Lung (tissue), 12 donors: ENCODE results near the gene DNAH3. TPM values are rescaled to one million over a fixed set of nuclear protein-coding genes. Genes with fewer than 3 reads are reported as not detected.
"Not testable (repeated sequence)": the region's sequence is repeated elsewhere in the genome, so short reads cannot be mapped to it uniquely, and the experiment has no call there.

Experiments
- ATAC-seq: fragments of 200-7000 bp; cut with Tn5 transposase; one replicate; pipeline ENCODE4 v1.9.1; 2020; ENCODE audit warnings: moderate number of reproducible peaks; ENCODE audit not compliant: insufficient read depth, low FRiP score
- DNase-seq, 3 donors: peaks; one replicate each; pipeline ENCODE4 v3.0.0-alpha.2; 2013 to 2017
- H3K27ac ChIP-seq, 2 donors: one replicate each; pipeline ENCODE4 v1.5.1; 2013; ENCODE audit warnings: mild to moderate bottlenecking in 2 of 2, moderate library complexity in 2 of 2, control low read depth in 1 of 2, inconsistent platforms in 1 of 2, low read depth in 1 of 2, low read length in 1 of 2
- H3K27me3 ChIP-seq, 3 donors: one replicate each; pipeline ENCODE4 v1.5.1; 2013; ENCODE audit warnings: low read length in 2 of 3; ENCODE audit not compliant: control insufficient read depth in 3 of 3, insufficient read depth in 3 of 3
- H3K36me3 ChIP-seq, 4 donors: one replicate each; pipeline ENCODE4 v1.5.1; 2013; ENCODE audit warnings: low read length in 4 of 4, mild to moderate bottlenecking in 1 of 4, moderate library complexity in 1 of 4; ENCODE audit not compliant: control insufficient read depth in 4 of 4, insufficient read depth in 4 of 4
- H3K4me1 ChIP-seq, 5 donors: one replicate each; pipeline ENCODE4 v1.5.1; 2013; ENCODE audit warnings: low read length in 5 of 5, mild to moderate bottlenecking in 2 of 5, moderate library complexity in 1 of 5; ENCODE audit not compliant: control insufficient read depth in 5 of 5, insufficient read depth in 5 of 5
- H3K4me3 ChIP-seq: one replicate; pipeline ENCODE4 v1.5.1; 2013; ENCODE audit warnings: mild to moderate bottlenecking, control low read depth, moderate library complexity
- H3K9ac ChIP-seq, 2 donors: one replicate each; pipeline ENCODE4 v1.5.1; 2013; ENCODE audit warnings: low read length in 2 of 2, control low read depth in 1 of 2; ENCODE audit not compliant: insufficient read depth in 1 of 2
- H3K9me3 ChIP-seq, 4 donors: one replicate each; pipeline ENCODE4 v1.5.1; 2013; ENCODE audit warnings: low read length in 3 of 4, mild to moderate bottlenecking in 1 of 4, moderate library complexity in 1 of 4; ENCODE audit not compliant: control insufficient read depth in 4 of 4, insufficient read depth in 3 of 4
- WGBS, 2 donors: extraction: QIAGEN DNeasy Blood & Tissue Kit; methylation state at CpG; one replicate each; pipeline ENCODE4 v1.1.7; 2013; 5-methylcytosine and 5-hydroxymethylcytosine counted together
- polyA plus RNA-seq, 2 donors: library from polyadenylated mRNA; stranded (reverse); fragments of 200-250 nt; gene quantifications; one replicate each; pipeline ENCODE4 v1.2.1, GENCODE V29; 2013
- total RNA-seq, 2 donors: library from RNA; depleted of rRNA in 1 of 2; stranded (reverse); fragments of >200 nt in 1 of 2; gene quantifications; one replicate each; pipeline ENCODE4 v1.2.1, GENCODE V29; 2014 to 2021
- TF ChIP-seq, protein P1 (sequence below): IDR thresholded peaks from 2 replicates; pipeline ENCODE4 v1.5.1; 2012; ENCODE audit warnings: mild to moderate bottlenecking; ENCODE audit errors: control extremely low read depth, extremely low read depth
- donor health status: control.
- donor health status: control.
- donor health status: Bipolar disorder and iron deficiency.
- donor health status: healthy.
- donor health status: DM: yes; HTN: yes; CAD: no.

Gene DNAH3
- total and polyA plus RNA-seq, 4 donors = 1.0 to 24.1 (median 12.8) TPM

- Histone ChIP-seq H3K4me1 (peaks cover 4 to 26% (median 6%) of the 10 kb centered on the region in 5 donors), H3K4me3 (no peak overlapping the region), H3K27ac (no peak overlapping the region), H3K27me3 (no peaks in the 10 kb centered on the region), H3K9me3 (no peaks in the 10 kb centered on the region), H3K9ac (no peak overlapping the region), H3K36me3 (no peaks in the 10 kb centered on the region)
- 59 to 61% methylated on average over 6 of the region's 6 CpGs for WGBS, 2 donors
- TF ChIP-seq, protein P1, sequence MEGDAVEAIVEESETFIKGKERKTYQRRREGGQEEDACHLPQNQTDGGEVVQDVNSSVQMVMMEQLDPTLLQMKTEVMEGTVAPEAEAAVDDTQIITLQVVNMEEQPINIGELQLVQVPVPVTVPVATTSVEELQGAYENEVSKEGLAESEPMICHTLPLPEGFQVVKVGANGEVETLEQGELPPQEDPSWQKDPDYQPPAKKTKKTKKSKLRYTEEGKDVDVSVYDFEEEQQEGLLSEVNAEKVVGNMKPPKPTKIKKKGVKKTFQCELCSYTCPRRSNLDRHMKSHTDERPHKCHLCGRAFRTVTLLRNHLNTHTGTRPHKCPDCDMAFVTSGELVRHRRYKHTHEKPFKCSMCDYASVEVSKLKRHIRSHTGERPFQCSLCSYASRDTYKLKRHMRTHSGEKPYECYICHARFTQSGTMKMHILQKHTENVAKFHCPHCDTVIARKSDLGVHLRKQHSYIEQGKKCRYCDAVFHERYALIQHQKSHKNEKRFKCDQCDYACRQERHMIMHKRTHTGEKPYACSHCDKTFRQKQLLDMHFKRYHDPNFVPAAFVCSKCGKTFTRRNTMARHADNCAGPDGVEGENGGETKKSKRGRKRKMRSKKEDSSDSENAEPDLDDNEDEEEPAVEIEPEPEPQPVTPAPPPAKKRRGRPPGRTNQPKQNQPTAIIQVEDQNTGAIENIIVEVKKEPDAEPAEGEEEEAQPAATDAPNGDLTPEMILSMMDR = peak; percentile 23
- peak; percentile 62 to 87 (median 81) for DNase-seq
- no peak for ATAC-seq
Measured at GRCh38 chr16:21156767-21157467, 6.3 kb upstream of the DNAH3 start.

DNA sequence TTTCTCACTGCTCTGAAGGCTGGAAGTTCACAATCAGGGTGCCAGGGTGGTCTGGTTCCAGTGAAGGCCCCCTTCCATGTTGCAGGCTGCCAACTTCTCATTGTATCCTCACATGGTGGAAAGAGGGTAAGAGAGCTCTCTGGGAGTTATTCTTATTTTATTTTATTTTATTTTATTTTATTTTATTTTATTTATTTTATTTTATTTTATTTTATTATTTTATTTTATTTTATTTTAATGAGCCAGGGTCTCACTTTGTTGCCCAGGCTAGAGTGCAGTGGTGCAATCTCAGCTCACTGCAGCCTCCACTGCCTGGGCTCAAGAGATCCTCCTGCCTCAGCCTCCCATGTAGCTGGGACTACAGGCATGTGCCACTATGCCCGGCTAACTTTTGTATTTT, 5.4 kb upstream of the DNAH3 start:
- H3K4me3 ChIP-seq, H3K27me3 ChIP-seq, H3K9ac ChIP-seq, DNase-seq, H3K36me3 ChIP-seq, ATAC-seq, H3K9me3 ChIP-seq, H3K27ac ChIP-seq: not testable (repeated sequence)
- peaks cover 4 to 26% (median 6%) of the 10 kb centered on the region in 5 donors for H3K4me1 ChIP-seq
- 60 to 95% methylated on average over 1 of the region's 1 CpG for WGBS, 2 donors

- H3K9ac ChIP-seq, ATAC-seq, H3K27ac ChIP-seq, H3K36me3 ChIP-seq, H3K27me3 ChIP-seq, DNase-seq, H3K9me3 ChIP-seq, H3K4me3 ChIP-seq: not testable (repeated sequence)
- H3K4me1 ChIP-seq = peaks cover 0 to 13% (median 5%) of the 10 kb centered on the region in 5 donors
- WGBS, 2 donors = 92 to 95% methylated on average over 11 of the region's 11 CpGs
Measured at GRCh38 chr16:21153124-21153729, 2.6 kb upstream of the DNAH3 start.

GRCh38 chr16:21152160-21153030, 1.7 kb upstream of the DNAH3 start:
- WGBS, 2 donors = 71 to 81% methylated on average over 50 to 51 of the region's 51 CpGs
- peak in 2 of 3 donors; percentile 11 to 35 for DNase-seq
- not testable (repeated sequence) for ATAC-seq, H3K9me3 ChIP-seq, H3K4me1 ChIP-seq, H3K4me3 ChIP-seq, H3K36me3 ChIP-seq, H3K9ac ChIP-seq, H3K27me3 ChIP-seq, H3K27ac ChIP-seq
